ENCODE measurements around the gene SAFB. TPM values are rescaled to one million over a fixed set of nuclear protein-coding genes. Genes with fewer than 3 reads are reported as not detected.

SAFB gene
- total RNA-seq, 1 experiment from 2014 or later: 83.0 TPM

GRCh38 chr19:5591476-5591875 lies 31.4 kb upstream of the SAFB start:
- BruUV-seq (replicated peaks): no TSS peak

GRCh38 chr19:5592531-5593342 lies 30.1 kb upstream of the SAFB start:
- H3K36me3 ChIP-seq (ENCODE audit: control insufficient read depth, insufficient read depth, low read length): peaks cover 16% of the 10 kb centered on the region
- DNase-seq (ENCODE audit: low read depth, low spot score) (no peak), ATAC-seq (no peak)
- BruUV-seq (replicated peaks): no TSS peak
- TF ChIP-seq TCF7L2 (IDR thresholded peaks at IDR 0.05; ENCODE audit: low read depth, low read length) (no peak), SIN3A (IDR thresholded peaks at IDR 0.05; ENCODE audit: borderline replicate concordance, insufficient read depth, low read depth, low read length) (no peak), CTCF (IDR thresholded peaks at IDR 0.05) (no peak), POLR2AphosphoS5 (IDR thresholded peaks at IDR 0.05; ENCODE audit: low read depth, low read length) (no peak), REST (IDR thresholded peaks at IDR 0.05; ENCODE audit: insufficient read depth in 1 of 2, low read depth in 2 of 2, low read length in 1 of 2) (no peak)
- intact Hi-C loops (cut with micrococcal nuclease; ENCODE audit: unreplicated experiment) (no loop called here), in situ Hi-C loops (cut with HindIII; ENCODE audit: low pct_unique_long_range_greater_than_20kb, low sequenced_read_pairs) (no loop called here)
- no peaks in the 10 kb centered on the region for H3K4me1 ChIP-seq (ENCODE audit: control insufficient read depth, insufficient read depth, low read length)
- POLR2A ChIA-PET: no interaction called here
- H3K4me3 ChIP-seq (ENCODE audit: low read depth in 2 of 2, low read length in 2 of 2): no peak overlapping the region
- CTCF ChIA-PET: no interaction called here
- H3K9me3 ChIP-seq (ENCODE audit: control insufficient read depth, insufficient read depth, low read depth, low read length): no peaks in the 10 kb centered on the region
- no peaks in the 10 kb centered on the region for H3K27me3 ChIP-seq (ENCODE audit: control insufficient read depth, insufficient read depth, low read length)
- no peak overlapping the region for H3K27ac ChIP-seq (ENCODE audit: low read length)

More at GRCh38 chr19:5591476-5591875, 31.4 kb upstream of the SAFB start:
- Histone ChIP-seq H3K9me3 (ENCODE audit: control insufficient read depth, insufficient read depth, low read depth, low read length) (no peaks in the 10 kb centered on the region), H3K4me3 (ENCODE audit: low read depth in 2 of 2, low read length in 2 of 2) (no peak overlapping the region), H3K36me3 (ENCODE audit: control insufficient read depth, insufficient read depth, low read length) (peaks cover 15% of the 10 kb centered on the region), H3K4me1 (ENCODE audit: control insufficient read depth, insufficient read depth, low read length) (no peaks in the 10 kb centered on the region), H3K27me3 (ENCODE audit: control insufficient read depth, insufficient read depth, low read length) (no peaks in the 10 kb centered on the region), H3K27ac (ENCODE audit: low read length) (no peak overlapping the region)
- ChIA-PET CTCF (no interaction called here), POLR2A (no interaction called here)
- intact Hi-C loops (cut with micrococcal nuclease; ENCODE audit: unreplicated experiment): no loop called here
- DNase-seq (ENCODE audit: low read depth, low spot score): no peak
- no peak for TF ChIP-seq SIN3A (IDR thresholded peaks at IDR 0.05; ENCODE audit: borderline replicate concordance, insufficient read depth, low read depth, low read length)
- TF ChIP-seq CTCF (IDR thresholded peaks at IDR 0.05): no peak
- TF ChIP-seq REST (IDR thresholded peaks at IDR 0.05; ENCODE audit: insufficient read depth in 1 of 2, low read depth in 2 of 2, low read length in 1 of 2): no peak
- TF ChIP-seq POLR2AphosphoS5 (IDR thresholded peaks at IDR 0.05; ENCODE audit: low read depth, low read length): no peak
- TF ChIP-seq TCF7L2 (IDR thresholded peaks at IDR 0.05; ENCODE audit: low read depth, low read length): no peak
- in situ Hi-C loops (cut with HindIII; ENCODE audit: low pct_unique_long_range_greater_than_20kb, low sequenced_read_pairs): no loop called here
- ATAC-seq: no peak

All from Panc1 (cell line).